Liver (tissue), 3 donors: Measurements from ENCODE around the gene HOXB2.

ENCODE experiments used
- EGR1 ChIP-seq, 2 donors: IDR thresholded peaks; 2 replicates each; pipeline ENCODE4 v1.6.1; 2016 to 2018; ENCODE audit warnings: antibody characterized with exemption in 2 of 2, low read depth in 2 of 2
- FOXA1 ChIP-seq: IDR thresholded peaks from 2 replicates; pipeline ENCODE4 v1.6.1; 2016; ENCODE audit warnings: antibody characterized with exemption
- JUND ChIP-seq, 2 donors: IDR thresholded peaks; 2 replicates each; pipeline ENCODE4 v1.6.1; 2016; ENCODE audit warnings: antibody characterized with exemption in 2 of 2
- NR2F2 ChIP-seq: IDR thresholded peaks from 2 replicates; pipeline ENCODE4 v1.6.1; 2016; ENCODE audit warnings: antibody characterized with exemption
- RAD21 ChIP-seq, 2 donors: IDR thresholded peaks; 2 replicates each; pipeline ENCODE4 v1.6.1; 2016; ENCODE audit warnings: antibody characterized with exemption in 2 of 2, mild to moderate bottlenecking in 2 of 2
- RXRA ChIP-seq, 2 donors: IDR thresholded peaks; 2 replicates each; pipeline ENCODE4 v1.6.1; 2017 to 2018; ENCODE audit warnings: antibody characterized with exemption in 2 of 2, mild to moderate bottlenecking in 1 of 2
- SP1 ChIP-seq: IDR thresholded peaks from 2 replicates; pipeline ENCODE4 v1.6.1; 2018; ENCODE audit warnings: antibody characterized with exemption, mild to moderate bottlenecking
- TAF1 ChIP-seq: conservative IDR thresholded peaks from 2 replicates; pipeline ENCODE4 v1.6.1; 2016; ENCODE audit warnings: antibody characterized with exemption, mild to moderate bottlenecking
- YY1 ChIP-seq: IDR thresholded peaks from 2 replicates; pipeline ENCODE4 v1.6.1; 2016; ENCODE audit warnings: antibody characterized with exemption, mild to moderate bottlenecking
- TF ChIP-seq, protein P1 (sequence below): fragments of 150-350 bp; IDR thresholded peaks from 2 replicates; pipeline ENCODE4 v1.5.1; 2017; ENCODE audit warnings: improper control_type of control experiment, low read depth, low read length; ENCODE audit not compliant: missing input control
- TF ChIP-seq, protein P2 (sequence below): IDR thresholded peaks from 2 replicates; pipeline ENCODE4 v1.6.1; 2016; ENCODE audit warnings: antibody characterized with exemption
- TF ChIP-seq, protein P3 (sequence below): IDR thresholded peaks from 2 replicates; pipeline ENCODE4 v1.6.1; 2016; ENCODE audit warnings: antibody characterized with exemption, mild to moderate bottlenecking
- TF ChIP-seq, protein P4 (sequence below): IDR thresholded peaks from 2 replicates; pipeline ENCODE4 v1.6.1; 2016; ENCODE audit warnings: antibody characterized with exemption
- TF ChIP-seq, protein P5 (sequence below): IDR thresholded peaks from 2 replicates; pipeline ENCODE4 v1.6.1; 2016; ENCODE audit warnings: antibody characterized with exemption
- donor health status: healthy.
- donor health status: healthy.

DNA sequence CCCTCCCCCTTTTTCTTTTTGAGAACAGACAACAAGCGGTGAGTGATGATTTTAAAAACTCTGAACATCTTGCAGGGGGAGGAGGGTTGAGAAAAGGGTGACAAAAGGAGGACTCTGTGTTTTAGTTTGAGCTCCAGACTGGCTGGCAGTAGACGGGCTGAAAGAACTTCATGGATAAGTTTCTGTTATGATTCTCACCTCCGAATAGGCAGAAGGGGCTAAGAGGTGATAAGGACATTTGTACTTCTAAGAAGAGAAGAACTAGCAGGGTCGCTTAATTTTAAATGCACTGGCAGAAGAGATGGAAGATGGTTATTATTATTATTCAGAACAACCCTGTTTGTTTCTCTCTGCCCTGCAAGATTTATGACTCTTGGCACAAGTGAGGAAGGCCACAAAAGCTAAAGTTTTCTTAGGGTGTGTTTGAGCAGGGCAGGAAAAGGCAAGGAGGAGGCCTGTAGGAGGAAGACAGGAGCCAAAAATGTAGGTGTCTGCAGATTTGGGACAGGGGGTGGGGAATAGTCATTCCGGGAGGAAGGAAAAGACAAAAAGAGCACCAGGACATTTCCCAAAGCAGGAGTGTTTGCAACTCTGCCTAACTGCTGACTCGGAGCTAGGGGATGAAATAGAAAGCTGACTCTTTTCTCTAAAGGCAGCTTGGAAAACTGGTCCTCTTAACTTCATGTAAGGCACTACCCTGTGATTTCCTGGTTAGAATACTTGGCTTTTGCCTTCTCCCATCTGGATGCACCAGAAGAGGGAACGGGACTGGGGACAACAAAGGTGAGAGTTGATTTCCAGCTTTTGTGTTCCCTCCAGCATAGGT is 11.9 kb upstream of the HOXB2 start:
- TF ChIP-seq, protein P1, sequence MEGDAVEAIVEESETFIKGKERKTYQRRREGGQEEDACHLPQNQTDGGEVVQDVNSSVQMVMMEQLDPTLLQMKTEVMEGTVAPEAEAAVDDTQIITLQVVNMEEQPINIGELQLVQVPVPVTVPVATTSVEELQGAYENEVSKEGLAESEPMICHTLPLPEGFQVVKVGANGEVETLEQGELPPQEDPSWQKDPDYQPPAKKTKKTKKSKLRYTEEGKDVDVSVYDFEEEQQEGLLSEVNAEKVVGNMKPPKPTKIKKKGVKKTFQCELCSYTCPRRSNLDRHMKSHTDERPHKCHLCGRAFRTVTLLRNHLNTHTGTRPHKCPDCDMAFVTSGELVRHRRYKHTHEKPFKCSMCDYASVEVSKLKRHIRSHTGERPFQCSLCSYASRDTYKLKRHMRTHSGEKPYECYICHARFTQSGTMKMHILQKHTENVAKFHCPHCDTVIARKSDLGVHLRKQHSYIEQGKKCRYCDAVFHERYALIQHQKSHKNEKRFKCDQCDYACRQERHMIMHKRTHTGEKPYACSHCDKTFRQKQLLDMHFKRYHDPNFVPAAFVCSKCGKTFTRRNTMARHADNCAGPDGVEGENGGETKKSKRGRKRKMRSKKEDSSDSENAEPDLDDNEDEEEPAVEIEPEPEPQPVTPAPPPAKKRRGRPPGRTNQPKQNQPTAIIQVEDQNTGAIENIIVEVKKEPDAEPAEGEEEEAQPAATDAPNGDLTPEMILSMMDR: no peak
- TF ChIP-seq, protein P2, sequence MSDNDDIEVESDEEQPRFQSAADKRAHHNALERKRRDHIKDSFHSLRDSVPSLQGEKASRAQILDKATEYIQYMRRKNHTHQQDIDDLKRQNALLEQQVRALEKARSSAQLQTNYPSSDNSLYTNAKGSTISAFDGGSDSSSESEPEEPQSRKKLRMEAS: no peak
- TF ChIP-seq, protein P3, sequence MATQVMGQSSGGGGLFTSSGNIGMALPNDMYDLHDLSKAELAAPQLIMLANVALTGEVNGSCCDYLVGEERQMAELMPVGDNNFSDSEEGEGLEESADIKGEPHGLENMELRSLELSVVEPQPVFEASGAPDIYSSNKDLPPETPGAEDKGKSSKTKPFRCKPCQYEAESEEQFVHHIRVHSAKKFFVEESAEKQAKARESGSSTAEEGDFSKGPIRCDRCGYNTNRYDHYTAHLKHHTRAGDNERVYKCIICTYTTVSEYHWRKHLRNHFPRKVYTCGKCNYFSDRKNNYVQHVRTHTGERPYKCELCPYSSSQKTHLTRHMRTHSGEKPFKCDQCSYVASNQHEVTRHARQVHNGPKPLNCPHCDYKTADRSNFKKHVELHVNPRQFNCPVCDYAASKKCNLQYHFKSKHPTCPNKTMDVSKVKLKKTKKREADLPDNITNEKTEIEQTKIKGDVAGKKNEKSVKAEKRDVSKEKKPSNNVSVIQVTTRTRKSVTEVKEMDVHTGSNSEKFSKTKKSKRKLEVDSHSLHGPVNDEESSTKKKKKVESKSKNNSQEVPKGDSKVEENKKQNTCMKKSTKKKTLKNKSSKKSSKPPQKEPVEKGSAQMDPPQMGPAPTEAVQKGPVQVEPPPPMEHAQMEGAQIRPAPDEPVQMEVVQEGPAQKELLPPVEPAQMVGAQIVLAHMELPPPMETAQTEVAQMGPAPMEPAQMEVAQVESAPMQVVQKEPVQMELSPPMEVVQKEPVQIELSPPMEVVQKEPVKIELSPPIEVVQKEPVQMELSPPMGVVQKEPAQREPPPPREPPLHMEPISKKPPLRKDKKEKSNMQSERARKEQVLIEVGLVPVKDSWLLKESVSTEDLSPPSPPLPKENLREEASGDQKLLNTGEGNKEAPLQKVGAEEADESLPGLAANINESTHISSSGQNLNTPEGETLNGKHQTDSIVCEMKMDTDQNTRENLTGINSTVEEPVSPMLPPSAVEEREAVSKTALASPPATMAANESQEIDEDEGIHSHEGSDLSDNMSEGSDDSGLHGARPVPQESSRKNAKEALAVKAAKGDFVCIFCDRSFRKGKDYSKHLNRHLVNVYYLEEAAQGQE: no peak
- TF ChIP-seq RAD21 (IDR thresholded peaks at IDR 0.05) (no peak), NR2F2 (no peak), TAF1 (no peak), JUND (IDR thresholded peaks at IDR 0.05) (no peak), EGR1 (IDR thresholded peaks at IDR 0.05; ENCODE audit: low read depth in 2 of 2) (no peak), SP1 (no peak), FOXA1 (no peak), RXRA (IDR thresholded peaks at IDR 0.05) (no peak), YY1 (no peak)
- TF ChIP-seq, protein P4, sequence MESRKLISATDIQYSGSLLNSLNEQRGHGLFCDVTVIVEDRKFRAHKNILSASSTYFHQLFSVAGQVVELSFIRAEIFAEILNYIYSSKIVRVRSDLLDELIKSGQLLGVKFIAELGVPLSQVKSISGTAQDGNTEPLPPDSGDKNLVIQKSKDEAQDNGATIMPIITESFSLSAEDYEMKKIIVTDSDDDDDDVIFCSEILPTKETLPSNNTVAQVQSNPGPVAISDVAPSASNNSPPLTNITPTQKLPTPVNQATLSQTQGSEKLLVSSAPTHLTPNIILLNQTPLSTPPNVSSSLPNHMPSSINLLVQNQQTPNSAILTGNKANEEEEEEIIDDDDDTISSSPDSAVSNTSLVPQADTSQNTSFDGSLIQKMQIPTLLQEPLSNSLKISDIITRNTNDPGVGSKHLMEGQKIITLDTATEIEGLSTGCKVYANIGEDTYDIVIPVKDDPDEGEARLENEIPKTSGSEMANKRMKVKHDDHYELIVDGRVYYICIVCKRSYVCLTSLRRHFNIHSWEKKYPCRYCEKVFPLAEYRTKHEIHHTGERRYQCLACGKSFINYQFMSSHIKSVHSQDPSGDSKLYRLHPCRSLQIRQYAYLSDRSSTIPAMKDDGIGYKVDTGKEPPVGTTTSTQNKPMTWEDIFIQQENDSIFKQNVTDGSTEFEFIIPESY: no peak
- TF ChIP-seq, protein P5, sequence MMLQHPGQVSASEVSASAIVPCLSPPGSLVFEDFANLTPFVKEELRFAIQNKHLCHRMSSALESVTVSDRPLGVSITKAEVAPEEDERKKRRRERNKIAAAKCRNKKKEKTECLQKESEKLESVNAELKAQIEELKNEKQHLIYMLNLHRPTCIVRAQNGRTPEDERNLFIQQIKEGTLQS: no peak
